CD4-positive, alpha-beta T cell treated with Interleukin-21 for 1 hour (primary cell): Measurements from ENCODE around the gene OR4M2.
"Not testable (repeated sequence)": the region's sequence is repeated elsewhere in the genome, so short reads cannot be mapped to it uniquely, and the experiment has no call there.

Experiments
- DNase-seq: peaks from one replicate; pipeline ENCODE4 v3.0.0-alpha.2; 2020

Gene OR4M2

GRCh38 chr15:22080227-22080626 lies at the start of gene OR4M2:
Gene OR4M2, plus strand, starts transcription at chr15:22080527. Its CDS starts 98 bp downstream, at chr15:22080625.
- not testable (repeated sequence) for DNase-seq

- DNase-seq, result not testable (repeated sequence)
These were observed 11.1 kb upstream of the OR4M2 start for GRCh38 chr15:22069267-22069666.

GRCh38 chr15:22081386-22081785 lies 1.1 kb downstream of the OR4M2 start:
- DNase-seq, result not testable (repeated sequence)

- DNase-seq, result not testable (repeated sequence)
These were observed 18.4 kb downstream of the OR4M2 start for GRCh38 chr15:22098616-22099253.

- DNase-seq, result not testable (repeated sequence)
These were observed 19.1 kb downstream of the OR4M2 start for GRCh38 chr15:22099289-22099891.

DNA sequence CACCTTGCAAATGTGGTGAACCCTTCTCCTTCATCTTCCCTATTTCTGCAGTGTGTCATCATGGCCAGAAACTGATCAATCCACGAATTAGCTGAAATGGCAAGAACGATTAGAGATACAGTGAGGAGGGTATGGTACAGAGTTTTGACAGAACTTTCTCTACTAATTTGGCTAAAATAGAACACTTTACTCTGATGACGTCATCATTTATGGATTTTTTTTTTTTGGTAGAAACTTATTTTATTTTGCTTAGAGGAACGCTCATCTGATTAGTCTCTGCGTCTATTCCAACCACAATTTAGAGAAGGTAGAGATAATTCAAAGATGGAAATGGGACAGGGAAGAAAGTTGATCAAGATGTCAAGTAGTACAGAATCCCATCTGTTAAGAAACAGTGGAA lies 41.7 kb downstream of the OR4M2 start:
- not testable (repeated sequence) for DNase-seq
